Activated CD4-positive, alpha-beta T cell treated with anti-CD3 and anti-CD28 coated beads for 4 hours (primary cell): ENCODE results near the gene HS3ST6.
"Not testable (repeated sequence)": the region's sequence is repeated elsewhere in the genome, so short reads cannot be mapped to it uniquely, and the experiment has no call there.

ENCODE experiments used
- DNase-seq, 2 donors: peaks; one replicate each; pipeline ENCODE4 v3.0.0-alpha.2; 2020

HS3ST6 gene

DNA sequence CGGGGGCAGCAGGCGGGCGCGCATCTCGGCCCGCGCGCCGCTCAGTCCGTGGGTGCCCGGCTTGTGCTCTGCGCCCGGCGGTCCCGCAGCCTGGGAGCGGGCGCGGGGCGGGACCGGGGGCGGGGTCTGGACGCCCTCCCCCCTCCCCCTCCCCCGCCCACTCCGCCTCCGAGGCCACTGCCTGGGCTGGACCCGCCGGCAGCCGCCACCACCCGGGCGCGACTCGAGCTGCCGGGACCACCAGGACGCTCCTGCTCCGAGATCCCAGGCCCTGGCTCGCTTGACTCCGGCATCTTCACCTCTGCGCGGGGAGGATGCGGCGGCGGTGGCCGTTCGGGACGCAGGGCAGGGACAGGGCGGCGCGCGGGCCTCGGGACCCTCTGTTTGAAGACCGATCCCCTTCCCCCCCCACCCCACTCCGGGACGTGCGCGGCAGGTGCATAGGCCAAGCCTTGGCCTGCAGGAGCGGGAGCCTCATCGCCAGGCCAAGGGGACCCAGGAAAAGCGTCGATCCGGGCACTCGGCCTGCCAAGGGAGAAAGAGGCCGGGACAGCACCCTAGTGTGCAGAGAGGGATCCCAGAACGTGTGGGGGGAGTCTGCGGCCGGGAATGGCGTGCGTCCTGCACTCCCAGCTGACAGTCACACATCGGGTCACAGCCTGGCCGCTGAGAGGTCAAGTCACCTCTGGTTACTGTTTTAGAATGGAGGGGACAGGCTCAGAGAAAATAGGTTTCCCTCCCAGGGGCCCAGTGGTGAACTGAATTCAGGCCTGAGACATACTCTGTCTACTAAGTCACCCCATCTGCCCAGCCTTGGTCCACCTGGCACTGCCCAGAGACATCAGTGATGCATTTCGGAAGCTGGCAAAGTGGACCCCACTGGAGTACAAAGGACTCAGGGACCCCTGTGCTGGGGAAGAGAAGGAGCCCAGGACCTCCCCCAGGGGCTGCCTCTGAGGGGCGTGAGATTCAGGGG lies at the start of gene HS3ST6:
Gene HS3ST6 (minus strand): TSS at position 65 of the 976 bp plus-strand sequence. CDS start 92 bp downstream, outside the sequence.
- no peak for DNase-seq

DNA sequence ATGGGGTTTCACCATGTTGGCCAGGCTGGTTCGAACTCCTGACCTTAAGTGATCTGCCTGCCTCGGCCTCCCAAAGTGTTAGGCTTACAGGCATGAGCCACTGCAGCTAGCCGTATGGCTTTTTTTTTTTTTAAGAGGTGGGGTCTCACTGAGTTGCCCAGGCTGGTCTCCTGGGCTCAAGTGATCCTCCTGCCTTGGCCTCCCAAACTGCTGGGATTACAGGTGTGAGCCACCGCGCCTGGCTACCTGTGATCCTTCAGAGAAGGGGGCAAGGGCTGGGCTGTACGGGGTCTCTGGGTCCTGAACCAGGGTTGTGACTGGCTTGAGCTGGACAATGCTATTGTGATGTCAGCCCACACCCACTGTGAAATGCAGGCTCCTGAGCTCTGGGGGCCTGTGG lies 48.2 kb upstream of the HS3ST6 start, which contains the start of gene RNF151:
Gene RNF151 (plus strand): TSS at position 397 of the 400 bp plus-strand sequence. CDS start 26 bp downstream, outside the sequence.
- no peak for DNase-seq

GRCh38 chr16:1965396-1966001 lies 47.3 kb upstream of the HS3ST6 start:
- DNase-seq, result no peak

GRCh38 chr16:1964506-1965395 lies 46.5 kb upstream of the HS3ST6 start, which contains the start of gene RPS2:
Gene RPS2, minus strand, starts transcription at chr16:1964826. Its CDS starts 201 bp downstream, at chr16:1964625.
- DNase-seq, result peak; percentile 98 to 99

GRCh38 chr16:1963806-1964505 lies 45.7 kb upstream of the HS3ST6 start:
- peak; percentile 45 to 51 for DNase-seq

DNA sequence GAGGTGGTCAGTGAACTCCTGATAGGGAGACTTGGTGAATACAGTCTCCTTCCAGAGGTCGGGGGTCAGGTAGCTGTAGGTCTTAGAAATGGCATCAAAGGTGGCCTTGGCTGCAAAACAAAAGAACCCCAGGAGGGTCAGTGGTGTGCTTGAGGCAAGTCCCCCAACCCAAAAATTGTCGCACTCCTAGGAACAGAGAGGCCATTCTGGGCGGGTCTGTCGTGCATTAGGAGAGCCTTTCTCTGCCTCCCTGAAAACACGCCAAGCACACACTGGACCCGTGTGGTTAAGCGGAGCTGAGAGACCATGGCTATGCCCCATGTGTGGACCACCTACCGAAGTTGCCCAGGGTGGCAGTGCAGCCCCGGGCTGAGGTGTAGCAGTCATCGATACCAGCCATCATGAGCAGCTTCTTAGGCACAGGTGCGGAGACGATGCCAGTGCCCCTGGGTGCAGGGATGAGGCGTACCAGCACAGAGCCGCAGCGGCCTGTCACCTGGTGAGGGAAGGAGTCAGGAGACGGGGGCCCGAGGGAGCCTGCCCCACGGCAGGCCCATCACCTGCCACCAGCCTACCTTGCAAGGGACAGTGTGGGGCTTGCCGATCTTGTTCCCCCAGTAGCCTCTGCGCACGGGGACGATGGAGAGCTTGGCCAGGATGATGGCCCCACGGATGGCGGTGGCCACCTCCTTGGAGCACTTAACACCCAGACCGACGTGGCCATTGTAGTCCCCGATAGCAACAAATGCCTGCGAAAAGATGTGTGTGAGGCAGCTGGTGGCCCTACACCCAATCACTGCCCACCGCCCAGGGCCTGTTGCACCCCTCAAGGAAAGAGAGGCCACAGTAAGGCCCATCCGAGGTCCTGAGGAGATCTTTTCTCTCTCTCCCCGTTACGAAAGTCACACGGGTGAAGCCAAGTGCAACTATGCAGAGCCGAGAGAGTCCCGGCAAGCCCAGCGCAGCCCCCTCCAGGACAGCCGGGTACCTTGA lies 44.2 kb upstream of the HS3ST6 start:
- DNase-seq, result not testable (repeated sequence)

- no peak for DNase-seq
Measured at GRCh38 chr16:1961651-1962067, 43.4 kb upstream of the HS3ST6 start.

DNA sequence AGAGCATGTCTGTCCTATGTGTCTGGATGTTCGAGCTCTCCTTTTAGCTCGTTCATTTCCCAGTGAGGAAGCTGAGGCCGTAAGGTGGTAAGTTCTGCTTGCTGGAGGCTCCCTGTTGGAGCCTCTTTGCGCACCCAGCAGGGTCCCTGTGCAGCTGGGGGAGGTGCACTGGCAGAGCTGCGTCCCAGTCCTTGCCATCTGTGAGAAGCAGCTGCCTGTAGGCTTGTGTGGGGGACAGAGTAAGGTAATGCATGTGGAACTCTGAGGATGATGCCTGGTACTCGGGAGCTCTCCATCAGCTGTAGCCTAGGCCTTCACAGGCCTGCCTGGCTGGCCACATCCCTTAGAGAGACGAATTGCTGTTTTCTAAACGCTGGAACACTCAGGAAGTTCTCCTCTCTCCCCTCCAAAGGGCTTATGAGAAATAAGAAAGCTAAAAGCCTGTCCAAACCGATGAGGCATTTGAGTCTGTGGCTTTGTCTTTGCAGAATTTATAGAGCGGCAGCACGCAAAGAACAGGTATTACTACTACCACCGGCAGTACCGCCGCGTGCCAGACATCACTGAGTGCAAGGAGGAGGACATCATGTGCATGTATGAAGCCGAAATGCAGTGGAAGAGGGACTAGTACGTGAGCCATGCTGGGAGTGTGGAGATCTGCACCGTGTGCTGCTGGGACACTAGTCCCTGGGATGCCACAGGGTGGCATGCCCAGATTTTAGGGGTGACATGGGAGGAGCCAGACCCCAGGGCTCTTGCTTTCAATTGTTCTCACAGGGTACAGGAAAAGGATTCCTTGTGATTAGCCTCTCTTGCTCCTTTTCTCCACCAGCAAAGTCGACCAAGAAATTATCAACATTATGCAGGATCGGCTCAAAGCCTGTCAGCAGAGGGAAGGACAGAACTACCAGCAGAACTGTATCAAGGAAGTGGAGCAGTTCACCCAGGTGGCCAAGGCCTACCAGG lies 42.7 kb upstream of the HS3ST6 start:
- DNase-seq, result peak in 1 of 2 donors; percentile 40

- DNase-seq, result peak; percentile 87 to 90
Measured at GRCh38 chr16:1959269-1960039, 41.2 kb upstream of the HS3ST6 start, which contains the start of gene NDUFB10. Gene NDUFB10, plus strand, starts transcription at chr16:1959538. Its CDS starts 87 bp downstream, at chr16:1959625.

- DNase-seq, result no peak
Measured at GRCh38 chr16:1958715-1959268, 40.6 kb upstream of the HS3ST6 start.

- not testable (repeated sequence) for DNase-seq
Measured at GRCh38 chr16:1958143-1958491, 39.9 kb upstream of the HS3ST6 start.

- not testable (repeated sequence) for DNase-seq
Measured at GRCh38 chr16:1957434-1958142, 39.4 kb upstream of the HS3ST6 start.

DNA sequence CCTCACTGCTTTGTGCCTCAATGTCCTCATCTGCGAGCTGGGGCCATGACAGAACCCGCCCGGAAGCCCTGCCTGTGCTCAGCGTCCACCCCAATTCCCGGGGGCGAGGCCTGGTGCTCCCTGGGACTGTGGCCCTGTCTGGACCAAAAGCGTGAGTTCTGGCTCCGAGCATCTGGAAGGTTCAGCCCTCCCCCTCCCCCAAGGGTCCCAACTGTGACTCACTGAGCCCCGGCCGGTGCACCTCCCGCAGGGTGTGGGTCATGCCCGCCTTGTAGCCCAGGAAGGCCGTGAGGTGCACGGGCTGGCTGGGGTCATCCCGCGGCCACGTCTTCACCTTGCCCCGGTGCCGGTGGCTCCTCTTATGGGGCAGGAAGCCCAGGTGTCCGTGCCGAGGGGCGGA lies 35.5 kb upstream of the HS3ST6 start:
- DNase-seq, result no peak

DNA sequence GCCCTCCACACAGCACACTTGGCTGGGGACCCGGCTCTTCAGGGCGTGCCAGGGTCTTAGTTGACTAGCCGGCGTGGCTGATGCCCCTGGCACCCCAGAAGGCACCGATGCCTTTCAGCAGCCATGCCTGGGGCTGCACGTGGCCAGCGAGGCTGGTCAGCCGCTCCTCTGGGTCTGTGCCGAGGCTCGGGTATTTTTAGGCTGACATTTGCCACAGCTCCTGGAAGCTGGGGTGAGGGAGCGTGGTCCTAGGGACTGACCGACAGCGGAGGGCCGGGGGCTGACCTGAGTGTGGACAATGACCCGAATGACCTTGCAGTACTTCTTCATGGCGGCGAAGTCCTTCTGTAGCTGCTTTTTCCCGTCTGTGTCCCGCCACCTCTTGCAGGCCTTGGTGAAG lies 32.3 kb upstream of the HS3ST6 start:
- DNase-seq, result no peak

DNA sequence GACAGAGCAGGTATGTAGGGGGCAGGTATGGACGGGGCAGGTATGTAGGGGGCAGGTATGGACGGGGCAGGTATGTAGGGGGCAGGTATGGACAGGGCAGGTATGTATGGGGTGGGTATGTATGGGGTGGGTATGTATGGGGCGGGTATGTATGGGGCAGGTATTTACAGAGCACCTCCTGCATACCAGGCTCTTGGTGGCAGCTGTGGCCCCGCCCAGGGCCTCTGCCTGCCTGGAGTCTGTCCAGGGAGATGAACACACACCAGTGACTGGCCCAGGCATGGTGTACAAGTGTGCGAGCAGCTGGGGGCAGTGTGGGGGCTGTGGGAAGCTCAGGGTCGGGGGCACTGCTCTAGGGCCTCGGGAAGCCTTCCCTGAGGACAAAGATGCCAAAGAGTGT lies 31.8 kb upstream of the HS3ST6 start:
- DNase-seq, result no peak

DNA sequence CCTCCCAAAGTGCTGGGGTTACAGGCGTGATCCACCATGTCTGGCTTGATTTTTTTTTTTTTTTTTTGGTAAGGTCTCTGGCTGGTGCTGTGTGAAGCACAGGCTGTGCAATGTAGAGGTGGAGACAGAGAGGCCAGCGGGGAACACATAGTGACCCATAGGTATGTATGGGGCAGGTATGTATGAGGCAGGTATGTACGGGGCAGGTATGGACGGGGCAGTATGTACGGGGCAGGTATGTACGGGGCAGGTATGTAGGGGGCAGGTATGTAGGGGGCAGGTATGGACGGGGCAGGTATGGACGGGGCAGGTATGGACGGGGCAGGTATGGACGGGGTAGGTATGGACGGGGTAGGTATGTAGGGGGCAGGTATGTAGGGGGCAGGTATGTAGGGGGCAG lies 31.3 kb upstream of the HS3ST6 start:
- no peak for DNase-seq

- no peak for DNase-seq
Measured at GRCh38 chr16:1947369-1947670, 29.1 kb upstream of the HS3ST6 start.
